Thymus (tissue), 11 donors: ENCODE data around the gene PGP. TPM values are rescaled to one million over a fixed set of nuclear protein-coding genes. Genes with fewer than 3 reads are reported as not detected.

Source experiments
- DNase-seq, 9 donors: peaks; one replicate each; pipeline ENCODE4 v3.0.0-alpha.2; 2013; ENCODE audit warnings: low spot score in 9 of 9, low read depth in 6 of 9, missing footprints in 1 of 9
- H3K27ac ChIP-seq, 2 donors: one replicate each; pipeline ENCODE4 v1.5.1; 2013; ENCODE audit warnings: control low read depth in 1 of 2, low read depth in 1 of 2, low read length in 1 of 2, mild to moderate bottlenecking in 1 of 2, moderate library complexity in 1 of 2
- H3K27me3 ChIP-seq, 2 donors: one replicate each; pipeline ENCODE4 v1.5.1; 2013; ENCODE audit warnings: low read length in 1 of 2; ENCODE audit not compliant: control insufficient read depth in 2 of 2, insufficient read depth in 1 of 2
- H3K36me3 ChIP-seq, 2 donors: one replicate each; pipeline ENCODE4 v1.5.1; 2013; ENCODE audit warnings: low read length in 1 of 2, mild to moderate bottlenecking in 1 of 2, moderate library complexity in 1 of 2; ENCODE audit not compliant: control insufficient read depth in 2 of 2, insufficient read depth in 2 of 2
- H3K4me1 ChIP-seq, 2 donors: one replicate each; pipeline ENCODE4 v1.5.1; 2013; ENCODE audit warnings: low read length in 2 of 2; ENCODE audit not compliant: control insufficient read depth in 2 of 2, insufficient read depth in 2 of 2
- H3K4me3 ChIP-seq, 2 donors: one replicate each; pipeline ENCODE4 v1.5.1; 2013; ENCODE audit warnings: low read length in 2 of 2, control low read depth in 1 of 2, mild to moderate bottlenecking in 1 of 2
- H3K9me3 ChIP-seq, 2 donors: one replicate each; pipeline ENCODE4 v1.5.1; 2013; ENCODE audit warnings: low read length in 1 of 2, mild to moderate bottlenecking in 1 of 2; ENCODE audit not compliant: control insufficient read depth in 2 of 2, insufficient read depth in 1 of 2
- WGBS: extraction: QIAGEN DNeasy Blood & Tissue Kit; methylation state at CpG from one replicate; pipeline ENCODE4 v1.1.7; 2013; 5-methylcytosine and 5-hydroxymethylcytosine counted together
- polyA plus RNA-seq: library from polyadenylated mRNA; stranded (reverse); fragments of 200-250 nt; gene quantifications from one replicate; pipeline ENCODE4 v1.2.3, GENCODE V29; 2013
- total RNA-seq: library from RNA; stranded (reverse); fragments of 120-200 nt; gene quantifications from one replicate; pipeline ENCODE4 v1.2.4, GENCODE V29; 2013
- donor health status: healthy.

Gene PGP
- total and polyA plus RNA-seq, 2 donors: 12.4 to 12.9 TPM

GRCh38 chr16:2184346-2184745 is 30.3 kb downstream of the PGP start:
- H3K9me3 ChIP-seq: no peaks in the 10 kb centered on the region
- no peaks in the 10 kb centered on the region for H3K4me1 ChIP-seq
- DNase-seq: no peak
- H3K4me3 ChIP-seq: no peak overlapping the region
- H3K27me3 ChIP-seq: peaks cover 0 to under 1% of the 10 kb centered on the region in 2 donors
- no peak overlapping the region for H3K27ac ChIP-seq
- H3K36me3 ChIP-seq: no peaks in the 10 kb centered on the region
- 96% methylated on average over 19 of the region's 19 CpGs for WGBS

GRCh38 chr16:2183671-2184070 is 31.0 kb downstream of the PGP start:
- Histone ChIP-seq H3K27me3 (peaks cover 0 to 3% of the 10 kb centered on the region in 2 donors), H3K9me3 (no peaks in the 10 kb centered on the region), H3K27ac (no peak overlapping the region), H3K4me1 (no peaks in the 10 kb centered on the region), H3K4me3 (no peak overlapping the region), H3K36me3 (no peaks in the 10 kb centered on the region)
- 95% methylated on average over 30 of the region's 30 CpGs for WGBS
- no peak for DNase-seq

GRCh38 chr16:2181952-2182351 is 32.7 kb downstream of the PGP start:
- Histone ChIP-seq H3K27ac (no peak overlapping the region), H3K4me1 (no peaks in the 10 kb centered on the region), H3K4me3 (no peak overlapping the region), H3K36me3 (peaks cover 5 to 7% of the 10 kb centered on the region in 2 donors), H3K9me3 (no peaks in the 10 kb centered on the region), H3K27me3 (peaks cover 0 to 3% of the 10 kb centered on the region in 2 donors)
- WGBS: 95% methylated on average over 20 of the region's 20 CpGs
- no peak for DNase-seq

GRCh38 chr16:2180962-2181923 is 33.4 kb downstream of the PGP start:
- no peak overlapping the region for H3K4me3 ChIP-seq
- H3K9me3 ChIP-seq: no peaks in the 10 kb centered on the region
- WGBS: 93% methylated on average over 46 of the region's 46 CpGs
- no peaks in the 10 kb centered on the region for H3K4me1 ChIP-seq
- H3K27me3 ChIP-seq: peaks cover 0 to 3% of the 10 kb centered on the region in 2 donors
- DNase-seq: no peak
- H3K36me3 ChIP-seq: peaks cover 5 to 11% of the 10 kb centered on the region in 2 donors
- no peak overlapping the region for H3K27ac ChIP-seq

- peaks cover 0 to 3% of the 10 kb centered on the region in 2 donors for H3K27me3 ChIP-seq
- no peak overlapping the region for H3K27ac ChIP-seq
- H3K4me1 ChIP-seq: no peaks in the 10 kb centered on the region
- no peak for DNase-seq
- 98% methylated on average over 43 of the region's 43 CpGs for WGBS
- peaks cover 12 to 19% of the 10 kb centered on the region in 2 donors for H3K36me3 ChIP-seq
- H3K9me3 ChIP-seq: no peaks in the 10 kb centered on the region
- H3K4me3 ChIP-seq: no peak overlapping the region
Measured at GRCh38 chr16:2180461-2180860, 34.2 kb downstream of the PGP start.

GRCh38 chr16:2179576-2179975 is 35.1 kb downstream of the PGP start:
- Histone ChIP-seq H3K9me3 (no peaks in the 10 kb centered on the region), H3K4me1 (no peaks in the 10 kb centered on the region), H3K36me3 (peaks cover 21 to 28% of the 10 kb centered on the region in 2 donors), H3K27me3 (peaks cover 0 to 3% of the 10 kb centered on the region in 2 donors), H3K27ac (no peak overlapping the region), H3K4me3 (no peak overlapping the region)
- no peak for DNase-seq
- 97% methylated on average over 31 of the region's 31 CpGs for WGBS

GRCh38 chr16:2179107-2179501 is 35.5 kb downstream of the PGP start:
- Histone ChIP-seq H3K27me3 (peaks cover 0 to 3% of the 10 kb centered on the region in 2 donors), H3K36me3 (peaks cover 26 to 33% of the 10 kb centered on the region in 2 donors), H3K4me3 (no peak overlapping the region), H3K9me3 (no peaks in the 10 kb centered on the region), H3K4me1 (no peaks in the 10 kb centered on the region), H3K27ac (no peak overlapping the region)
- WGBS: 64% methylated on average over 50 of the region's 50 CpGs
- no peak for DNase-seq

GRCh38 chr16:2178321-2179106 is 36.1 kb downstream of the PGP start:
- Histone ChIP-seq H3K4me3 (no peak overlapping the region), H3K27ac (no peak overlapping the region), H3K36me3 (peaks cover 28 to 39% of the 10 kb centered on the region in 2 donors), H3K27me3 (peaks cover 0 to 3% of the 10 kb centered on the region in 2 donors), H3K4me1 (no peaks in the 10 kb centered on the region), H3K9me3 (no peaks in the 10 kb centered on the region)
- 47% methylated on average over 106 of the region's 106 CpGs for WGBS
- DNase-seq: peak in 1 of 9 donors; percentile 16

- peaks cover 0 to 3% of the 10 kb centered on the region in 2 donors for H3K27me3 ChIP-seq
- H3K9me3 ChIP-seq: no peaks in the 10 kb centered on the region
- no peak for DNase-seq
- H3K4me1 ChIP-seq: no peaks in the 10 kb centered on the region
- 97% methylated on average over 20 of the region's 20 CpGs for WGBS
- H3K36me3 ChIP-seq: peaks cover 34 to 48% of the 10 kb centered on the region in 2 donors
- no peak overlapping the region for H3K4me3 ChIP-seq
- no peak overlapping the region for H3K27ac ChIP-seq
Measured at GRCh38 chr16:2177561-2177960, 37.1 kb downstream of the PGP start.
